ENCODE results near the gene KRT15. TPM values are rescaled to one million over a fixed set of nuclear protein-coding genes. Genes with fewer than 3 reads are reported as not detected.

The KRT15 gene
- total RNA-seq, 1 donor from 2014 or later = 24.3 TPM

GRCh38 chr17:41486316-41486715, 32.4 kb downstream of the KRT15 start:
- DNase-seq = no peak
- Histone ChIP-seq H3K4me1 (no peaks in the 10 kb centered on the region), H3K9me3 (no peaks in the 10 kb centered on the region), H3K36me3 (no peaks in the 10 kb centered on the region), H3K4me3 (no peak overlapping the region), H3K27me3 (peaks cover 4% of the 10 kb centered on the region), H3K27ac (no peak overlapping the region)
- no peak for TF ChIP-seq CTCF (IDR thresholded peaks at IDR 0.05)
- intact Hi-C loops (cut with DNase I) = no loop called here
- no peak for ATAC-seq

- no peak for ATAC-seq
- Histone ChIP-seq H3K27me3 (peaks cover 4% of the 10 kb centered on the region), H3K4me3 (no peak overlapping the region), H3K4me1 (no peaks in the 10 kb centered on the region), H3K36me3 (no peaks in the 10 kb centered on the region), H3K27ac (no peak overlapping the region), H3K9me3 (no peaks in the 10 kb centered on the region)
- intact Hi-C loops (cut with DNase I) = no loop called here
- peak; percentile 47 for DNase-seq
- no peak for TF ChIP-seq CTCF (IDR thresholded peaks at IDR 0.05)
These were observed 33.5 kb downstream of the KRT15 start for GRCh38 chr17:41484920-41485904.

GRCh38 chr17:41483991-41484826, 34.5 kb downstream of the KRT15 start:
- Histone ChIP-seq H3K9me3 (no peaks in the 10 kb centered on the region), H3K36me3 (no peaks in the 10 kb centered on the region), H3K27ac (no peak overlapping the region), H3K4me1 (no peaks in the 10 kb centered on the region), H3K4me3 (no peak overlapping the region), H3K27me3 (peaks cover 4% of the 10 kb centered on the region)
- DNase-seq (no peak), ATAC-seq (no peak)
- intact Hi-C loops (cut with DNase I) = no loop called here
- no peak for TF ChIP-seq CTCF (IDR thresholded peaks at IDR 0.05)

GRCh38 chr17:41483531-41483930, 35.2 kb downstream of the KRT15 start:
- intact Hi-C loops (cut with DNase I) = no loop called here
- no peak for DNase-seq
- ATAC-seq = no peak
- Histone ChIP-seq H3K4me3 (no peak overlapping the region), H3K27me3 (peaks cover 4% of the 10 kb centered on the region), H3K27ac (no peak overlapping the region), H3K36me3 (no peaks in the 10 kb centered on the region), H3K4me1 (no peaks in the 10 kb centered on the region), H3K9me3 (no peaks in the 10 kb centered on the region)
- no peak for TF ChIP-seq CTCF (IDR thresholded peaks at IDR 0.05)

- Histone ChIP-seq H3K4me1 (no peaks in the 10 kb centered on the region), H3K4me3 (no peak within 1 kb of the TSS), H3K27ac (no peak within 1 kb of the TSS), H3K36me3 (no peaks in the 10 kb centered on the region), H3K9me3 (no peaks in the 10 kb centered on the region), H3K27me3 (no peaks in the 10 kb centered on the region)
- ATAC-seq (no peak), DNase-seq (peak; percentile 33)
- intact Hi-C loops (cut with DNase I) = no loop called here
- no peak for TF ChIP-seq CTCF (IDR thresholded peaks at IDR 0.05)
These were observed 37.7 kb downstream of the KRT15 start, which contains the start of gene KRT35 for GRCh38 chr17:41481036-41481435. Gene KRT35, minus strand, starts transcription at chr17:41481151. Its CDS starts 54 bp downstream, at chr17:41481097.
